ENCODE results near the gene DICER1.

Gene DICER1

GRCh38 chr14:95113476-95113875 lies 43.9 kb downstream of the DICER1 start:
- no peak for TF ChIP-seq CTCF (IDR thresholded peaks at IDR 0.05)

- no peak for TF ChIP-seq CTCF (IDR thresholded peaks at IDR 0.05)
Observed at GRCh38 chr14:95111507-95112164, 45.7 kb downstream of the DICER1 start.

- no peak for TF ChIP-seq CTCF (IDR thresholded peaks at IDR 0.05)
Observed at GRCh38 chr14:95110178-95110577, 47.2 kb downstream of the DICER1 start.

- TF ChIP-seq CTCF (IDR thresholded peaks at IDR 0.05) = no peak
Observed at GRCh38 chr14:95107711-95108110, 49.6 kb downstream of the DICER1 start.

- TF ChIP-seq CTCF (IDR thresholded peaks at IDR 0.05) = no peak
Observed at GRCh38 chr14:95106971-95107370, 50.4 kb downstream of the DICER1 start.

- TF ChIP-seq CTCF (IDR thresholded peaks at IDR 0.05) = no peak
Observed at GRCh38 chr14:95104911-95105310, 52.4 kb downstream of the DICER1 start.

- no peak for TF ChIP-seq CTCF (IDR thresholded peaks at IDR 0.05)
Observed at GRCh38 chr14:95102680-95103044, 54.7 kb downstream of the DICER1 start.

Measured in LNCAP (cell line).